Body of pancreas (tissue), 4 donors: Measurements from ENCODE around the gene SRRM4. TPM values are rescaled to one million over a fixed set of nuclear protein-coding genes. Genes with fewer than 3 reads are reported as not detected.

Experiments used
- ATAC-seq: fragments of 150-250 bp; one replicate; pipeline ENCODE4 v1.9.1; 2016
- DNase-seq, 4 donors: peaks; one replicate each; pipeline ENCODE4 v3.0.0-alpha.2; 2019
- H3K27ac ChIP-seq, 4 donors: fragments of 200-600 bp; sonication (generic); 1 replicate in 3 of 4; 2 replicates in 1 of 4; pipeline versions ENCODE4 v1.5.1 to v1.6.1; 2016 to 2019; ENCODE audit warnings: mild to moderate bottlenecking in 1 of 4, mixed read lengths in 1 of 4, moderate library complexity in 1 of 4
- H3K27me3 ChIP-seq, 2 donors: fragments of 200-600 bp; sonication (generic); one replicate each; pipeline ENCODE4 v1.6.0; 2016; ENCODE audit warnings: mild to moderate bottlenecking in 1 of 2
- H3K36me3 ChIP-seq, 2 donors: fragments of 200-600 bp; sonication (generic); replicated peaks in 1 of 2; 2 replicates each; pipeline ENCODE4 v1.5.1; 2016; ENCODE audit warnings: low read depth in 2 of 2; ENCODE audit not compliant: insufficient read depth in 1 of 2
- H3K4me1 ChIP-seq: fragments of 200-600 bp; sonication (generic); one replicate; pipeline ENCODE4 v1.6.0; 2016
- H3K4me3 ChIP-seq, 2 donors: fragments of 200-600 bp; sonication (generic); 1 replicate in 1 of 2; 2 replicates in 1 of 2; pipeline ENCODE4 v1.5.1; 2016 to 2019
- H3K9me3 ChIP-seq, 3 donors: fragments of 200-600 bp; sonication (generic); 1 replicate in 2 of 3; 2 replicates in 1 of 3; pipeline ENCODE4 v1.5.1; 2016
- POLR2A ChIP-seq, 3 donors: fragments of 450-650 bp; IDR thresholded peaks; one replicate each; pipeline ENCODE4 v1.6.1; 2016; ENCODE audit warnings: antibody characterized with exemption in 3 of 3, mild to moderate bottlenecking in 2 of 3
- WGBS, 2 donors: methylation state at CpG; one replicate each; pipeline ENCODE4 v1.1.5; 2017; 5-methylcytosine and 5-hydroxymethylcytosine counted together
- intact Hi-C: fragments of 100-400 bp; cut with DNase I; formaldehyde crosslinking; loops from one replicate; pipeline ENCODE4 v1.15.1; 2023
- total RNA-seq, 2 donors: library from RNA; depleted of rRNA; stranded (reverse); fragments of >200 nt; gene quantifications; one replicate each; pipeline ENCODE4 v1.1.0, GENCODE V29; 2016
- TF ChIP-seq, protein P1 (sequence below), 7 experiments: fragments of 450-650 bp in 4 of 7; fragments of 200-600 bp in 3 of 7; sonication (generic) in 3 of 7; IDR thresholded peaks; one replicate each; pipeline ENCODE4 v1.5.1; 2016 to 2019; ENCODE audit warnings: antibody characterized with exemption in 7 of 7

The SRRM4 gene
- total RNA-seq, 2 donors from 2014 or later = not detected

DNA sequence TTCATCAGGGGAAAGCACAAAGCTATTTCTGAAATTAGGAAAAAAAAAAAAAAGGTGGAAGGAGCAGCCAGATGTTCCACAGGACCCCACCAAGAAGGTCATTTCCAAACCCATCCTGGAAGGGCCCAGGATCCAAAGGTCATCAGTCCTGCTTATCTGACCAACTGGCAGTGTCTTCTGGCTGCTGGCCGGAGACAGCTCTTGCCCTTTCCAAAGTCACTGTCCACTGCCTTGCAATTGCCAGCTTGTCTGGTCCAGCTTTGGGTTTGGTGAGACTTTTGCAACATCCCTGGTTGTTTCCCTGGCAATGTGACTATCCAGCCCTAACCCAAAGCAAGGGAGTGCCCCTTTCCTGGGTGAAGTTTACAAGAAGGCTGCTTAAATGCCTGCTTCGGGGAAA, 178.5 kb downstream of the SRRM4 start:
- 73 to 75% methylated on average over 2 of the region's 2 CpGs for WGBS, 2 donors

GRCh38 chr12:119167902-119168301, 186.6 kb downstream of the SRRM4 start:
- DNase-seq = no peak
- intact Hi-C loops = no loop called here
- WGBS, 2 donors = 70 to 78% methylated on average over 3 of the region's 3 CpGs
- TF ChIP-seq, protein P1, sequence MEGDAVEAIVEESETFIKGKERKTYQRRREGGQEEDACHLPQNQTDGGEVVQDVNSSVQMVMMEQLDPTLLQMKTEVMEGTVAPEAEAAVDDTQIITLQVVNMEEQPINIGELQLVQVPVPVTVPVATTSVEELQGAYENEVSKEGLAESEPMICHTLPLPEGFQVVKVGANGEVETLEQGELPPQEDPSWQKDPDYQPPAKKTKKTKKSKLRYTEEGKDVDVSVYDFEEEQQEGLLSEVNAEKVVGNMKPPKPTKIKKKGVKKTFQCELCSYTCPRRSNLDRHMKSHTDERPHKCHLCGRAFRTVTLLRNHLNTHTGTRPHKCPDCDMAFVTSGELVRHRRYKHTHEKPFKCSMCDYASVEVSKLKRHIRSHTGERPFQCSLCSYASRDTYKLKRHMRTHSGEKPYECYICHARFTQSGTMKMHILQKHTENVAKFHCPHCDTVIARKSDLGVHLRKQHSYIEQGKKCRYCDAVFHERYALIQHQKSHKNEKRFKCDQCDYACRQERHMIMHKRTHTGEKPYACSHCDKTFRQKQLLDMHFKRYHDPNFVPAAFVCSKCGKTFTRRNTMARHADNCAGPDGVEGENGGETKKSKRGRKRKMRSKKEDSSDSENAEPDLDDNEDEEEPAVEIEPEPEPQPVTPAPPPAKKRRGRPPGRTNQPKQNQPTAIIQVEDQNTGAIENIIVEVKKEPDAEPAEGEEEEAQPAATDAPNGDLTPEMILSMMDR (IDR thresholded peaks at IDR 0.05) = no peak
- TF ChIP-seq POLR2A (IDR thresholded peaks at IDR 0.05) = no peak
- H3K9me3 ChIP-seq = no peaks in the 10 kb centered on the region
- no peaks in the 10 kb centered on the region for H3K36me3 ChIP-seq
- no peaks in the 10 kb centered on the region for H3K27me3 ChIP-seq
- no peak overlapping the region for H3K27ac ChIP-seq
- no peaks in the 10 kb centered on the region for H3K4me1 ChIP-seq
- no peak for ATAC-seq
- no peak overlapping the region for H3K4me3 ChIP-seq

More for the DNA sequence above, 178.5 kb downstream of the SRRM4 start:
- no peaks in the 10 kb centered on the region for H3K4me1 ChIP-seq
- H3K27me3 ChIP-seq = no peaks in the 10 kb centered on the region
- no peaks in the 10 kb centered on the region for H3K9me3 ChIP-seq
- intact Hi-C loops = no loop called here
- TF ChIP-seq, protein P1 (IDR thresholded peaks at IDR 0.05) = no peak
- TF ChIP-seq POLR2A (IDR thresholded peaks at IDR 0.05) = no peak
- no peaks in the 10 kb centered on the region for H3K36me3 ChIP-seq
- ATAC-seq = no peak
- no peak overlapping the region for H3K27ac ChIP-seq
- no peak overlapping the region for H3K4me3 ChIP-seq
- no peak for DNase-seq

GRCh38 chr12:119168721-119169120, 187.4 kb downstream of the SRRM4 start:
- 58 to 81% methylated on average over 3 of the region's 3 CpGs for WGBS, 2 donors

DNA sequence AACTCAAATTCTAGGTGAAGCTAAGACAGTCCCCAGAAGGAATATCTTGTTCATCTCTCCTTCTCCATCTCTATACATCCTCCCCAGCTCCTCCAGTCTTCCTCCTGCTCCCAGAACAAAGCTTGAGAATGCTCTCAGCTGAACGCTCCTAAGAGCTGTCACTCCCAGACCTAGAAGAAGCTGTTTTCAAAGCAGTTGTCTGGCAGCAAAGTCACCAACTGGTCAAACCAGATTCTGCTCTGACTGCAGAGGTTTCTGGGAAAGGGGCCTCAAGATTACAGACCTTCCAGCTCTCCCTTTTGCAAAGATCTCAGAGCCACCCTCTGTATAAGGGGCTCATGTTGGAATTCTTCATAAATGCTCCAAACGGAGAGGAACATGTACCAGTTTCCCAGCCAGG, 187.8 kb downstream of the SRRM4 start:
- DNase-seq (no peak), ATAC-seq (no peak)
- Histone ChIP-seq H3K4me3 (no peak overlapping the region), H3K4me1 (no peaks in the 10 kb centered on the region), H3K27ac (no peak overlapping the region), H3K9me3 (no peaks in the 10 kb centered on the region), H3K27me3 (no peaks in the 10 kb centered on the region), H3K36me3 (no peaks in the 10 kb centered on the region)
- intact Hi-C loops = no loop called here
- WGBS, 2 donors = 22 to 34% methylated on average over 2 of the region's 2 CpGs
- TF ChIP-seq POLR2A (IDR thresholded peaks at IDR 0.05) = no peak
- TF ChIP-seq, protein P1 (IDR thresholded peaks at IDR 0.05) = no peak

More at GRCh38 chr12:119168721-119169120, 187.4 kb downstream of the SRRM4 start:
- no peak for TF ChIP-seq POLR2A (IDR thresholded peaks at IDR 0.05)
- TF ChIP-seq, protein P1 (IDR thresholded peaks at IDR 0.05) = no peak
- Histone ChIP-seq H3K27ac (no peak overlapping the region), H3K27me3 (no peaks in the 10 kb centered on the region), H3K9me3 (no peaks in the 10 kb centered on the region), H3K36me3 (no peaks in the 10 kb centered on the region), H3K4me1 (no peaks in the 10 kb centered on the region), H3K4me3 (no peak overlapping the region)
- no peak for DNase-seq
- intact Hi-C loops = no loop called here
- no peak for ATAC-seq

DNA sequence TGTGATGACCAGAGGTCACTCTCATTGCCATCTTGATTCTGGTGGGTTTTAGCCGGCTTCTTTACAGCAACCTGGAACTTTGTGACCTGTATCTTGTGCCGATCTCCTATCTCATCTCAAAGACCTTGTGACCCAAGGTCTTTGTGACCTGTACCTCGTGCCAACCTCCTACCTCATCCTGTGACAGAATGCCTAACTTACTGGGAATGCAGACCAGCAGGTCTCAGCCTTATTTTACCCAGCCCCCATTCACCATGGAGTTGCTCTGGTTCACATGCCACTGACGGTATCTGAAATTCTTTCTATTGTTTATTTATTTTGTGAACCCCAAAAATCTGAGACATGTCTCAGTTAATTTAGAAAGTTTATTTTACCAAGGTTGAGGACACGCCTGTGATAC, 189.9 kb downstream of the SRRM4 start:
- Histone ChIP-seq H3K27me3 (no peaks in the 10 kb centered on the region), H3K4me3 (no peak overlapping the region), H3K27ac (no peak overlapping the region), H3K36me3 (no peaks in the 10 kb centered on the region), H3K9me3 (no peaks in the 10 kb centered on the region), H3K4me1 (no peaks in the 10 kb centered on the region)
- no peak for TF ChIP-seq POLR2A (IDR thresholded peaks at IDR 0.05)
- TF ChIP-seq, protein P1 (IDR thresholded peaks at IDR 0.05) = no peak
- intact Hi-C loops = no loop called here
- DNase-seq (no peak), ATAC-seq (no peak)
- WGBS, 2 donors = 44 to 54% methylated on average over 5 of the region's 5 CpGs
